ENCODE results near the gene KCTD15.

Gene KCTD15

DNA sequence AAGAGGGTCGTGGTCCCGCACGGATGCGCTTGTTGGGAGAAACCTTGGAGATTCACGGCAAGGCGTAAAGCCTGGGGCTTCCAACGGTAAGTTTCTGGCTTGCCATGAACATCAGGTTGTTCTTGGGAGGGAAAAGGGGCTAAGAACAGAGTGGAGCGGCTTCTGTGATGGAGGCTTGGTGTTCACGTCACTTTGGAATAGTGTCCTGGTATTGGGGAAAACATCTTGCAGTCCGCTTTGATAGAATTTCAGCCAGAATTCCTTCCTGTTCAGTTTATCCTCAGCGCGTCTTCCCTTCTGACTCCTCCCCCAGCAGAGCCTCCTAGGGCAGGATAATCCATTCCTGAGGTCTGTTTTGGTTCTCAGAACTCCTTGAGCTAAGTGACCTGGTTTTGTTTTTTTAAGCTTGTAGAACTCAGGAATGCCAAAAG, 2.0 kb downstream of the KCTD15 start:
- no peak for DNase-seq

DNA sequence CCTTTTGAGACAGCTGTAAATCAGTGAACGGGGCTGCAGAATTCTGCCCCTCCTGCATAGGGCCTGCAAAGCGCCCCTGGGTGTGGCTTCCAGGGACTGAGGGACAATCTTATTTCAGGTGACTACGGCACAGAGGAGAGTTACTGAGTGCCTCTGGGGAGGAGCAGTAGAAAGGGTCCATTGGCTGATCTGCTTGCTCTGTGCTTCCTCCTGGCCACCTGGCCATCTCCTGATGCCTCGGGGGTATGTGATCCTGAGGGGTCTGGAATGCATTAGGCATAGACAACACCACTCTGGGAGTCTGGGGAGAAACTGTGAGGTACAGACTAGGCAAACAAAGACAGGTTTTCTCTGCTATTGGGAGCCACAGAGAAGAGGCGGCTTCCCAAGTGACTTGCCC, 2.8 kb downstream of the KCTD15 start:
- no peak for DNase-seq

DNA sequence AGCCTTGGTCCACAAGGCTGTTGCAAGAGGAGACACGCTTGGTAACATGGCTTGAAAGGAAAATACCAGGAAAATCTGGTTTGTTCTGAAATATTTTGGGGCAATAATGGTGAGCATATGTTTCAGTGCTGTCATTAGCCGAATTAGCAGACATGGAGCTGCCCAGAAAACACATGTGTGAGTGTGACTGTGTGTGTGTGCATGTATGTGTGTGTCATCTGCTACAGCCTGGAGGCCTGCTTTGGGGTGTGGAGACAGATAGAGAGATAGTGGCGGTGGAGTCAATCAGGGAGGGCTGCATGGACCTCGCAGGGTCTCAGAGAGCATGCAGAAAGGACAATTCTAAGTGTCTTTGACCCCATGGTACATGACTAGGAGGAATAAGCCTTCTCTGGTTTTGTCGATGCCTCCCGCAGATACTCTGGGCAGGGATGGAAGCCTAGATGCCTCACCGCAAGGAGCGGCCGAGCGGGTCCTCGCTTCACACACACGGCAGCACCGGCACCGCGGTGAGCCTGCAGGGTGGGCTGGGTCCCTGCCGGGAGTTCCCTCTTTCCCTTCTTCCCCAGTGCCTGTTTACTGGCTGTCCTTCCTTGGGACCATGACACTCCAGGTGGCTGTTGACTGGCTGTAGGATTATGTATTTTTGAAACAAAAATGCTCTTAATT, 3.5 kb downstream of the KCTD15 start:
- DNase-seq: no peak

DNA sequence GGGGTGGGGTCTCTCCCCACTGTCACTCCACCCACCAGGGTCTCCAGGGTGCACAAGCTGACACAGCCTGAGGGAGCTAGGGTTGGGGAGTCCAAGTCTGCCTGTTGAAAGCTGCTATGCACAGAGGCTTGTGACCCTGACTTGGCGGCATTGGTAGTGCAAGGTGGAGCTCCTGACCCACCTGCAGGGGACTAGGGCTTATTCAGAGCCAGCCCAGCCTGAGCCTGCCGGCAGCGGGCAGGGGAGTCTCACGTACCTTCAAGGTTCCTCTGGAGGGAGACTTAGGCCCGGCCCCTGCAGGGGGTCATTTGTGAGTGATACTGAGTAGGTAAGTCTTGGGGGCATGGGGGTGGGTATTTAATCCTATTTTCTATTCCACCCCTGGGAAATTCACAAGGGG, 4.7 kb downstream of the KCTD15 start:
- DNase-seq: no peak

DNA sequence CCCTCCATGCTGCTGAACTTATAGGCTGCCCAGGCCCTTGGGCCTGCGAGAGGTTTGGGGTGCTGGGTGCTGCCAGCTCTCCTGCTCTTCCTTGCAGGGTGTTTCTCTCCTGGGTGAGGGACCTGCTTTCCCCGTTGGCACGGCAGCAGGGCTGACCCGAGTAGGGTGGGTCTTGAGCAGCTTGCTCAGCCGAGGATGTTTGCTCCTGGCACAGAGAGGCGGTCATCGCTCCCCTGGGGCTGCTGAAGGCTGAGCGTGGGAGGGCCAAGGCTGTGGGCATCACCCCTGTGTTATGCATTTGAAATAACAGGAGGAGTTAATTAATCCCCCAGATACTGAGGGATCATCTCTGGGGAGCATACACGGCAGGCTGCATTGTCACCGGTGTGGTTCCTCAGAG, 5.3 kb downstream of the KCTD15 start:
- DNase-seq: no peak

DNA sequence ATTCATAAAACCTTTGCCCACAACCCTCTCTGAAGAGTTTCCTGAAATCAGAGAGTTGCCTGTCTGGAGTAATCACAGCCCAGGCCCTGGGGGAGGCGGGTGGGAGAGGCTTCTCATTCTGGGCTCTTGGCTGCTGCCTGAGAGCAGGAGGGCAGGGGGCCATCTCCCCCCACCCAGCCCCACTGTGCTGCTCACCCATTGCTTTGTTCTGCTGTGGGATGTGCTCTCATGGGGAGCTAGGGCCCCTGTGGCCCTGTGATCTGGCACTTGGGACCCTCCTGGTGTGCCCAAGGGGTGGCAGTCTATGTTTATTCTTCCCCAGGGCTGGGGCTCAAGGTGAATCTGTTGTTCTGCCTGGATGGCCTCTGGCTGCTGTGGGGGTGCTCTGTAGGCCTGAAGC, 6.1 kb downstream of the KCTD15 start:
- no peak for DNase-seq

DNA sequence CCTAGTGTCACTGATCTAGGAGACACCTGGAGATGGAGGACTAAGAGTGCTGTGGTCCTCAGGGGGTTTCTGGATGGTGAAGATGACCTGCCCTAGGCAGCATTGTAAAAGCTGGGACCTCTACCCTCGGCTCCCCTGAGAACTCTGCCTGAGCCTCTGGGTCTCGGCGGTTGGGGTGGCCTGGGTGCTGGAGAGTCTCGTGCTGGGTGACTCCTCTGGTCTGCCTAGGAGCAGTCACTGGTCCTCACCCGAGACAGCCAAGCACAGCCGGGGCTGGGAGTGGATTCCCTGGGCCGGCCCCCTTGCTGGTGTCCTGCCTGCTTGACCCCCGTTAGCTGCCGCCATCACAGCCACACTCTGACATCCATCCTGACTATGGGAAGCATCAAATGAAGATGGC, 6.7 kb downstream of the KCTD15 start:
- no peak for DNase-seq

DNA sequence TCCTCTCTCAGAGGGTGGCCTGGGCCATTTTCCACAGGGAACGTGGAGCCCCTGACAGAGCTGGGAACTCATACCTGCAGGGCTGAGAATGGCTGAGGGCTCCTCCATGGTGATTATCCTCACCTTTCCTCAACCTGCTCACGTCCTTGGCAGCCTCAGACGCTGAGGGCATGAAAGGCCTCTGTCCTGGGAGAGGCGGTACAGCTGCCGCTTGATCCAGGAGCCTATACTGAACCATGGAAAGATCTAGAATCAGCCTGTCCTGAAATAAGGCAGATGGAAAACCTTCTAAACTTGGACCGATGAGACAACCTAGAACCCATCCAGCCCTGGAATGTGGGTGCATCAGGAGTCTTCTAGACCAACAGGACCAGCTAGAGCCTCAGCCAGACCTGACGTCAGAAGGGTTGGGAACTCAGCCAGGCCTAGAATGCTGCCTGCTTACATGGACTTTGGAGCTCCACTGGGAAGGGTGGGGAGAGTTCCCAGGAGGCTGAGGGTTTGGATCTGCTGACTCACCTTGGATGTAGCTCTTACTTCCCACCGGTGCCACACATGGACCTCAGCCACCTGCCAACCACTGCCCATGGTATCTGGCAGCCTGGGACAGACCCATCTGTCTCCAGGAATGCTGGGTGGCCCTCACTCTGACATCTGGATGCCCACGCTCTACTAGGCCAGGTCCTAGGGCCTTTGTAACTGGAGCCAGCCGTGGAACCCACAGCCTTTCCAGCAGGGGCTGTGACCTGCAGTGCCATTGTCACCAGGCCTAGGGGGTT, 7.5 kb downstream of the KCTD15 start:
- DNase-seq: peak in 1 of 2 experiments; percentile 36

DNA sequence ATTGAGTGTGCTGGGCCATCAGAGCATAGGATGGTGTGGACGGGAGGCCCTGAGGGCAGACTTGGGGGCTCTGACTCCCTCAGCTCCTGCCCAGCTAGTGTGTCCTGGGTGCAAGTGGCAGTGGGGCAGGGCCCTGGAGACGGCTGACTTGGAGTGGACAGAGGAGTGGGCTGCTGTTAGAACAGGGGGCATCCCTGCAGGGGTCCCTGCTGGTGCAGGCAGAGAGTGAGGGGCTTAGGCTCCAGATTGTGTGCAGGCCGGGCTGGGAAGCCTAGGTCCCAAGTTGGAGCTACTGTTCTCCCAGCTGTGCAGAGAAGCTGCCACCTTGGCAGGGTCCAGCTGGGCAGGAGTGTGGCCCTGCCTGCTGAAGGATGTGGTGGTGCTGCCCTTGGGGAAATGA, 8.6 kb downstream of the KCTD15 start:
- DNase-seq: no peak

DNA sequence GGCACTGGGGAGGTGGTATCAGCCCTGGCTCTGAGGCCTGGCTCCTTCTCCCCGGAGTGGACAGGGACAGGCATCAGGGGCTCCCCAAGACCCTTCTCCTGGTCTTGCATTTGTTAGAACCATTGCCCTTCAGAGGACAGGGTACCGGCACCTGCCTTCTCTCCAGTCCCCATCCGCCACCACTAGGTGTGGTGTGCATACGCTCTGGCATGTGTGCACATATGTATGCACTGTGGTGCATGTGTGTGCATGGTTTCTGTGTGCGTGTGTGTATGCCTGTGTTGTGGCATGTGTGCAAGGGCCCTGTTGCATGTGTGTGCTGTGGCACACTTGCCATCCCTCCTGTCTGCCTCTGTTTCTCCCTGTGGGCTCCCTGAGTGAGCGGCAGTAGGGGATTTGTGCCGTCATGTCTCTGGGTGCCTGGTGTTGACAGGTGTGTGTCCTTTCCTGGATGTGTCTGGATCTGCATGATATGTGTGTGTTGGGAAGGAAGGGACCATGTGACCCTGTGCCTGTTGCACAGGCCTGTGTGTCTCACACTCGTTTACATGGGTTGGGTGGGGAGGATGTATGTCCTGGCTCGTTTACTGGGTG, 9.3 kb downstream of the KCTD15 start:
- DNase-seq: no peak

DNA sequence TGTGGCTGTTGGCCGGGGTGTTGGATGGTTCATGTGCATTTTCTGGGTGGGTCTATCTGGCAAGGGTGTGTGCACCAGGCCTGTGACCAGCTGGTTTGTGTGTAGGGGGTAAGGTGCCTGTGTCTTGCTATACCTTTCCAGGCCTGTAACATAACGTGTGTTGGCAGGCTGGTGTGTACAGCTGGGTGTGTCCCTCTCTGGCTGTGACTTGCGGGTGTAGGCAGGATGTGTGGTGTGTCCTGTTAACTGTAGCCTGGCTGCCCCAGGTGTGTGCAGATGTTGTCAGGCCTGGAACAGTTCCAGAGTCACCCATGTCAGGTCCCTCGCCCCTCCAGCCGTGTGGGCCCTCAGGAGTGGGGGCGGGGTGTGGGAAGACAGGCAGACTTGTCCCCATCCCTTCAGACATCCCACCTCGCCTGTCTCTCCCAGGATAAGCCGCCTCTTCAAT, 9.8 kb downstream of the KCTD15 start:
- DNase-seq: no peak

DNA sequence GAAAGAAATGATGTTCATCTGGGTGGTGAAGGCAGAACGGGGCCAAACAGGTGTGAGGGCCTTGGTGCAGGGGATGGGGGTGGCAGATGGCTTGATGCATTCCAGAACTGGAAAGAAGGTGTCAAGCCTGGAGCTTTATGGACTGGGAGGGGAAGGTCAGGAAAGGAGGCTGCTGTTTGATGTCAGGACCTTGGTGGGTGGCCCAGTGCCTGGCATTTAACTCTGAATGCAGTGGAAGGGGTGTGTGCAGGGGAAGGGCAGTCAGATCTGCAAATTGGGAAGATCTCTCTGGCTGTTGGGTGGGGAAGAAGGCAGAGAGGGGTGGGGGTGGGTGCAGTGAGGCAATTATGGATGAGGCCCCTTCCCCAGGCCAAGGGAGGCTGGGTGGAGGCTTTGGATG, 11.7 kb downstream of the KCTD15 start:
- no peak for DNase-seq

DNA sequence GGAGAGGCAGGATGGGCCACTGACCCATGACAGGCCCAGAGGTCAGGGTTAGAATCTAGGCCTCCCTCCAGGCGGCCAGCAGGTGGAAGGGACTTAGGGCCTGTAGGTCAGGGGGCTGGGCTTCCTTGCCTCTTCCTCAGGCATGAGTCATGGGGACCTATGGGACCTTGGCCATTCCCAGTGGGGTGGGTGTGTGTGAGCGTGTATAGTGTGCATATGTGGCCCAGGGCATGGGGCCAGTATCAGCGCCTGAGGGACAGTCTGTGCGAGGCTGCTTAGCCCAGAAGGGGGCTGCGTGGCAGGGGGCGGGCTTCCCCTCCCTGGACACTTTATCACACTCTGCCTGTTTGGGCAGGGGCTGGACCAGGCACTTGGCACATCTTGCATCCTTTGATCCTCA, 13.3 kb downstream of the KCTD15 start:
- DNase-seq: no peak

DNA sequence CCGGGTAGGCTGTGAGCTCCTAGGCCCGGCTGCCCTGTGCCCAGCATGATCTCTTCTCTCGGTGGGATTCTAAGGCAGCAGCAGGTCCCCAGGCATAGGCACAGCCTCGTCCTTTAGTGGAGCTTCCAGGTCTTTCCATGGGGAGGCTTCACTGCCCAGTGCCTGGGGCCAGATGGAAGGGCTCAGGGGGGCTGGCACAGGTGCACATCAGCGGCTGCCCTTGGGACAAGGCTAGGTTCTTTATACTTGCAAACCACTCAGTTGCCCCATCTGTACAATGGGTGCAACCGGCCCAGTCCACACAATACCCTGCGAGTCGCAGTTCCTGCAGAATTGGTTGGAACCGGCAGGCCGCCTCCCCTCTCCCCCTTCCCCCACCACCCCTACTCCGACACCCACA, 14.2 kb downstream of the KCTD15 start:
- no peak for DNase-seq

DNA sequence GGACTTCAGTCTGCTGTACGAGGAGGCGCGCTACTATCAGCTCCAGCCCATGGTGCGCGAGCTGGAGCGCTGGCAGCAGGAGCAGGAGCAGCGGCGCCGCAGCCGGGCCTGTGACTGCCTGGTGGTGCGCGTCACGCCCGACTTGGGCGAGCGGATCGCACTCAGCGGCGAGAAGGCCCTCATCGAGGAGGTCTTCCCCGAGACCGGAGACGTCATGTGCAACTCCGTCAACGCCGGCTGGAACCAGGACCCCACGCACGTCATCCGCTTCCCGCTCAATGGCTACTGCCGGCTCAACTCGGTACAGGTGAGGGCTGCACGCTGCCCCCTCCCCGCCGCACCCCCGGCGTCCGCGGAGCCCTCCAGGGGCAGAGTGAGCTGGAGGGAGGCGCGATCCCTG, 14.6 kb downstream of the KCTD15 start:
- DNase-seq: no peak

DNA sequence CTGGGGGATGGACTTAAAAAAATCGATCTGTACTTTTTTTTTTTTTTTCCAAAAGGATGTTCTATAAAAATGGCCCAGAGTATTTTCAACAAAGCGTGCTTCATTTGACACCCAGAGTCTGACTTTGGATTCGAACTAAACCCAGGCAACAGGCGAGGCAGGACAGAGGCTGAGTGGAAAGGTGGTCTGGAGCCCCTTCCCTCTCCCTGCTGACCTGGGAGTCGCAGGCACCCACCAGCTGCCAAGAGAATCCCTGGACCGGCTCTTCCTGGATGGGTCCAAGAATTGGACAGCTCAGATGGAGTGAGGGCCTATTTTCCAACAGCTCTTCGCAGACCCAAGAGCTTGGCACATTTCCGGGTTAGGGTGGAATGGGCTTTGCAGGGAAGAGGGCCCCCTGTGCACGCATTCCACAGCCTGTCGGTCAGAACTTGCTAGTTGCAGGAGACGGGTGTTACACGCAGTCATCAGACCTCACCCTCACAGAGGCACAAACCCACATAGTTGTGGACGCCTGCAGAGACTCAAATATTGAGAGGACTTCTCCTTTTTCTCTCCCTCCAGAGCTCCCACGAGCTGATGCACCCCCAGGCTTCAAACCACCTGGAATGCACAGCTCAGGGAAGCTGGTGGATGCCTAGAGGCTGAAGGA, 15.2 kb downstream of the KCTD15 start:
- DNase-seq: no peak

DNA sequence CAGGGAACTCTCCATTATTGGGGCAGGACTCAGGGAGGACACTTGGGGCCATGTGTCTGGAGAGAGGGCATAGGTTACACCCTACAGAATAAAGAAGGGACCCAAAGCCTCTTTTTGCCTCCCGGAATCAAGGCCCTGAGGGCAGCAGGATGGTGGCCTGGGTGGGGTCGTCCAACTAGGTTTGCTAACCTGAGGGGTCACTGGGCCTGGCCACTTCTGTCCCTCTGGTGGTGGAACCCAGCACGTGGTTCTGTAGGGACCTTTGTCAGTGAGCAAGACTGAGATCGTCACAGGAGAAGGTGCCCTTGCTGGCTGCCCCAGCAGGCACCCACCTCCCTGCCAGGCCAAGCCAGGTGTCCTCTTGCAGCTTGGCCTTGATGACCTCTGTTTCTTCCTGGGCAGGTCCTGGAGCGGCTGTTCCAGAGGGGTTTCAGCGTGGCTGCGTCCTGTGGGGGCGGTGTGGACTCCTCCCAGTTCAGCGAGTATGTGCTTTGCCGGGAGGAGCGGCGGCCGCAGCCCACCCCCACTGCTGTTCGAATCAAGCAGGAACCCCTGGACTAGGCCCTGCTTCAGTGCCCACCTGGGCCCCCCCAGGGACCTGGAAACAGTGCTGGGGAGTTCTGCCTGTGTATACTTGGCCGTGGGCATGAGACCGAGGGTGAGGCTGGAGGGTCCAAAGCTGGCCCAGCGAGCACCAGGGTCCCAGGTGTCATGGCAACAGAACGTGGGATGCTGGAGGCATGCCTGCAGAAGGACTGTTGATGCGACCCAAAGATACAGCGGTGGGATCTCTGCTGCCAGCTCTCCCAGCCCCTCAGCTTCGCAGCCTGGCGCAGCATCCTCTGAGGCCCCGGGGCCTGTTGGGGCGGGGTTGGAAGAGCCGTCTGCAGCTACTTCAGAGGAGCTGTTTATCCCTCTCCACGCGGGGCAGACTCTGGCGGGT, 16.0 kb downstream of the KCTD15 start:
- no peak for DNase-seq

DNA sequence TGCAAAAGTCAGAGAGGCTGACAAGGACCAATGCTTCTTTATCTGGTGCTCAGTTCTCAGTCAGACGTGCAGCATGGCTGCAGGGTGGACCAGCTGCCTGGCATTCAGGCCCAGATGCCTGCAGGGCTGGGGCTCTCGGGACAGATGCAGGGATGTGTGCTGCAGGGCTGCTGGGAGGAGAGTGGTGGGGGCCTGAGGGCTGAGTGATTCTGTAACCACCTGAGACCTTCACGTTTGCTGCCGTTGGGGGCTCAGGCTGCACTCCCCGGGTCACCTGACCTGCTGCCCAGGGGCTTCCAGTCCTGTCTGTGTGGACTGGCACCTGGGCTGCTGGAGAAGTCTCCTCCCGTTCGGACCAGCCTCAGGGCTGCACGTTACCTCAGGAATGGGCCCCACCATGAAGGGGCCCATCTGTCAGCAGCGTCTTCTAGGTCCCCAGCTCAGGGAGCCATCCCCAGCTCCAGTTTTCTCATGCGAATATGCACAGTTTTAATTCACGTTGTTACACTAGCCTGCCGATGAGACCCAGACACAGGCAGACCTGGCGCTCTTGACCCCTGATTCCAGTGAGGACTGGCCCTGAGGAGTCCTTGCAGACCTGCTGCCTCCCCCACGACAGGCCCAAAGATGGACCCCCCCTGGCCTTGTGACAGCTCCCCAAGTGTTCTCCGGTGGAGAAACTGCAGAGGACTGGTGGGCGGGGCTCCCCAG, 16.9 kb downstream of the KCTD15 start:
- DNase-seq: no peak

DNA sequence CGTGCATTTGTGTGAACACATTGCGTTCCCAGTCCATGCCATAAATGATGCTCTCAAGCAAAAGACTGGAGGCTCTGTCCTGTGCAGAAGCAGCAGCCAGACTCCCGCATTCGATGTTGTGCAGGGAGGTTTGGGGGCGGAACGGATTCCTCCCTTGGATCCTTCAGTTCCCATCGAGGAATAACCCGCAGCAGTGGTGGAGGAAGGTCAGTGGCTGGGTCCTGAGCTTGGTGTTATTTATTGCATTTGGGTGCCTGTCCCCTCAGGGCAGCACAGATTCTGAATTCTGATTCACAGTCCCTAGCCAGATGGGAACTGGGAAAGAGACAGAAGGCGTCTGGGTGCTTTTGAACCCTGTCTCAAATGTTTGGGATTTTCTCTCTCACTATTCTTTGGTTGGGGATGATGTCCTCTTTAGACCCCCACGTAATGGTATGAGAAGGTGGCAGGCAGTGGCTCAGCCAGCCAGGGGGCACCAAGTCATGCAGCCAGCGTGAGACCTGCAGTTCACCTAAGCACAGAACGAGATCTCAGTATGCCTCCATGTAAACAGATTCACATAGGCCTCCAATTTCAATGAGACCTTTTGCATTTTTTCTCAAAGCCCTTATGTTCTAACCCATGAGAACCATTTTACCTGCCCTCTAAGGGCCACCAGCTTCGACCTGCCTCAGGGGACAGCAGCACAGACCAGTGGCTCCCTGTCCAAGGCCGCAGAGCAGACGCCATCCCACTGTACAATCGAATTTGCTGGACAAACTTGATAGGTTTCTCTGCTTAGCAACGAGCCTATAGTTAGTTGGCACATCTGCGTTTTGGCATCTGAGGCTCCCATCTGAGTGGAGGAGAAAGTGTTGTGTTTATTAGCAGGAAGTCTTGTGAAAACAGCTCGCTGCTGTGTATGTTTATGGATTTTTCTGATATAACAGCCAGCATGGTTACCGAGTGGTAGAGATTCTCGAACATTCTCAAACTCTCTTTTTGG, 17.8 kb downstream of the KCTD15 start:
- no peak for DNase-seq

Data from NCI-H446 (cell line).